Activated CD8-positive, alpha-beta memory T cell treated with anti-CD3 and anti-CD28 coated beads for 36 hours (primary cell): ENCODE data around the gene GDPD5. TPM values are rescaled to one million over a fixed set of nuclear protein-coding genes. Genes with fewer than 3 reads are reported as not detected.

Experiments used
- CTCF ChIA-PET: fragments of 350-600 bp; sonication (Branson Sonifier 250); formaldehyde crosslinking; loops from one replicate; lab custom pipeline; 2021; ENCODE audit warnings: antibody characterized with exemption; lab: Charles Lee
- POLR2A ChIA-PET: fragments of 350-600 bp; sonication (Branson Sonifier 250); formaldehyde crosslinking; loops from one replicate; lab custom pipeline; 2021; ENCODE audit warnings: antibody characterized with exemption; lab: Charles Lee
- total RNA-seq, 2 experiments: library from RNA; stranded (reverse); gene quantifications; one replicate each; pipeline ENCODE4 v1.2.3, GENCODE V29; 2021

The GDPD5 gene
- total RNA-seq, result 1 to 10 TPM; 7.2 to 7.3 TPM

GRCh38 chr11:75525433-75526191, at the start of gene GDPD5:
GDPD5 (minus strand) TSS chr11:75525941; CDS start chr11:75477735, 48,206 bp downstream.
- POLR2A ChIA-PET, result interaction anchor here (0.7 to 1.7 kb wide), 4 partner anchors 22 to 250 kb away, joined by 3 to 5 read pairs (median 3); partner anchors contain the start of gene SERPINH1

GRCh38 chr11:75574698-75575602, 49.2 kb upstream of the GDPD5 start:
- POLR2A ChIA-PET, result no interaction called here
- CTCF ChIA-PET, result interaction anchor here (1.2 kb wide), 1 partner anchor 27 kb away, joined by 3 read pairs; no protein-coding TSS in a partner anchor

More at GRCh38 chr11:75525433-75526191, at the start of gene GDPD5:
- CTCF ChIA-PET, result interaction anchor here (0.5 to 2.0 kb wide), 11 partner anchors 13 to 170 kb away, joined by 3 to 8 read pairs (median 4); no protein-coding TSS in a partner anchor

GRCh38 chr11:75572744-75573143, 47.0 kb upstream of the GDPD5 start:
- POLR2A ChIA-PET, result interaction anchor here (0.7 kb wide), 1 partner anchor 1095 kb away, joined by 3 read pairs; no protein-coding TSS in a partner anchor
- CTCF ChIA-PET, result interaction anchor here (0.8 kb wide), 2 partner anchors 11 to 26 kb away, joined by 3 read pairs; partner anchors contain the start of gene SERPINH1

DNA sequence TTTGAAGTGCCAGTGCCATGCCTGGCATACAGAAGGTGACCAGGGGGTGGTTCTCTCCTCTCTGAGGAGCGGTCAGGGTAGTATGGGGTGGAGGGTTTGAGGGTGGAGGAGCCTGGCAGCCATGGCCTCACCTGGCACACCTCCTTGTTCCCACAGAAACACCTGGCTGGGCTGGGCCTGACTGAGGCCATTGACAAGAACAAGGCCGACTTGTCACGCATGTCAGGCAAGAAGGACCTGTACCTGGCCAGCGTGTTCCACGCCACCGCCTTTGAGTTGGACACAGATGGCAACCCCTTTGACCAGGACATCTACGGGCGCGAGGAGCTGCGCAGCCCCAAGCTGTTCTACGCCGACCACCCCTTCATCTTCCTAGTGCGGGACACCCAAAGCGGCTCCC, 45.9 kb upstream of the GDPD5 start:
- ChIA-PET CTCF (no interaction called here), POLR2A (no interaction called here)

DNA sequence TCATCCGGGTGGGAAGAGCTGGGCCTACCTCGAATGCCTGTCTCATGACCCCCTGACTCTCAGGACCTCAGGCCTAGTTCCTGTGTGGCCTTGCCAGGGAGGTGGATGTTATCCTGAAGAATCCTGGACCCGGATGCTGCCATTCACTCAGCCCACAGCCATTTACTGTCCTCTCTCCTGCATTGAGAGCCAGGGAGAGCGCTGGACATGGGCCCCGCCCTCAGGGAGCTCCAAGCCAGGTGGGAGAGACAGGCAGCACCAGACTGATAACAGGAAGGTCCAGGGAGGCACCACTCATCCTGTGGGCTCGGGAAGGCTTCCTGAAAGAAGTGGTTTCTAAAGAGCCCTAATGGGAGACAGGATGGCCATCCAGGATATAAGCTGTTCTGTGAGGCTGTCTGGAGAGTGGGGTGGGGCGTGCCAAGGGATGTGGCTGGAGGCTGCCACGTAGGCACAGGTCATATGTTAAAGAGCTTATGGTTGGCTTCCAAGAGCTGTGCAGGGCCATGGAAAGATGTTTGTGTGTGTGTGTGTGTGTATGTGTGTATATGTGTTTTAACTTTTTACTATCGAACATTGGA, 44.9 kb upstream of the GDPD5 start:
- CTCF ChIA-PET, result interaction anchor here (1.7 kb wide), 1 partner anchor 8 kb away, joined by 3 read pairs; no protein-coding TSS in a partner anchor
- POLR2A ChIA-PET, result no interaction called here

- ChIA-PET CTCF (interaction anchor here (0.9 to 1.7 kb wide), 2 partner anchors 10 to 15 kb away, joined by 3 read pairs; no protein-coding TSS in a partner anchor), POLR2A (no interaction called here)
Measured at GRCh38 chr11:75568616-75569219, 43.0 kb upstream of the GDPD5 start.

- ChIA-PET CTCF (no interaction called here), POLR2A (no interaction called here)
Measured at GRCh38 chr11:75567971-75568370, 42.2 kb upstream of the GDPD5 start.

DNA sequence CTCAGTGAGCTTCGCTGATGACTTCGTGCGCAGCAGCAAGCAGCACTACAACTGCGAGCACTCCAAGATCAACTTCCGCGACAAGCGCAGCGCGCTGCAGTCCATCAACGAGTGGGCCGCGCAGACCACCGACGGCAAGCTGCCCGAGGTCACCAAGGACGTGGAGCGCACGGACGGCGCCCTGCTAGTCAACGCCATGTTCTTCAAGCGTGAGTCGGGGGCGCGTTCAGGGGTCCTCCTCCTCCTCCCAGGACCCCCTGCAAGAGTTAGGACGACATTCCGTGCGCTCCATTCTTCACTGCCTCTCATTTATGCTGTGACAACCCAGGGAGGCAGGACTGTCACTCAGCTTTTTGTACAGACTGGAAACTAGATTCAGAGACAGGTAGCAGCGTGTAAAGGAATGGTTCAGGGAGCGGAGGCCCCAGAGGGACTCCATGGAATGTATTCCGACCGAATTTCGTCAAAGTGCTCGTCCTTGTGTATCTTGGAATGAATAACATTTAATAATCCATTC, 41.1 kb upstream of the GDPD5 start:
- CTCF ChIA-PET, result interaction anchor here (0.9 kb wide), 1 partner anchor 179 kb away, joined by 3 read pairs; no protein-coding TSS in a partner anchor
- POLR2A ChIA-PET, result no interaction called here

DNA sequence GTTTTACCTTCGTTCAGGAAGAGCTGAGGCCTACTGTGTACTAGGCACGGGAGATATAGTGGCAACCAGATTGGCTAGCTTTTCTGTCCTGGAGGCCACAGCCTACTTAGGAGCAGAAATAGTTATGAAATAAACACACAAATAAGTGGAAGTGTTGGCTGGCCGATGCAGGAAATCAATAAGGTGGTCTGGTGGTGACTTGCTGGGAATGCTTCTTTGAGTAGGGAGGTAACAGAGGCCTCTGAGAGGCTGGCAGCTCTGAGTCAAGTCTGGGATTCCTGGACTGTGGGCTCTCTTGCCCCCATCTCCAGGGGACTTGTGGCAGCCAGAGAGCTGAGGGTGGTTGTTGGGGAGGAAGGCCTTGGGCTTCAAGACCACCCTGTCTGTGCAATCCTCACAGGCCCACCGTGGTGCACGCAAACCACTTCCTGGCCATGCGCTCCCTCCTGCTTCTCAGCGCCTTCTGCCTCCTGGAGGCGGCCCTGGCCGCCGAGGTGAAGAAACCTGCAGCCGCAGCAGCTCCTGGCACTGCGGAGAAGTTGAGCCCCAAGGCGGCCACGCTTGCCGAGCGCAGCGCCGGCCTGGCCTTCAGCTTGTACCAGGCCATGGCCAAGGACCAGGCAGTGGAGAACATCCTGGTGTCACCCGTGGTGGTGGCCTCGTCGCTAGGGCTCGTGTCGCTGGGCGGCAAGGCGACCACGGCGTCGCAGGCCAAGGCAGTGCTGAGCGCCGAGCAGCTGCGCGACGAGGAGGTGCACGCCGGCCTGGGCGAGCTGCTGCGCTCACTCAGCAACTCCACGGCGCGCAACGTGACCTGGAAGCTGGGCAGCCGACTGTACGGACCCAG, 40.4 kb upstream of the GDPD5 start:
- ChIA-PET POLR2A (interaction anchor here (0.5 kb wide), 1 partner anchor 30 kb away, joined by 3 read pairs; no protein-coding TSS in a partner anchor), CTCF (interaction anchor here (0.6 to 1.1 kb wide), 2 partner anchors 11 to 107 kb away, joined by 3 to 4 read pairs; no protein-coding TSS in a partner anchor)

DNA sequence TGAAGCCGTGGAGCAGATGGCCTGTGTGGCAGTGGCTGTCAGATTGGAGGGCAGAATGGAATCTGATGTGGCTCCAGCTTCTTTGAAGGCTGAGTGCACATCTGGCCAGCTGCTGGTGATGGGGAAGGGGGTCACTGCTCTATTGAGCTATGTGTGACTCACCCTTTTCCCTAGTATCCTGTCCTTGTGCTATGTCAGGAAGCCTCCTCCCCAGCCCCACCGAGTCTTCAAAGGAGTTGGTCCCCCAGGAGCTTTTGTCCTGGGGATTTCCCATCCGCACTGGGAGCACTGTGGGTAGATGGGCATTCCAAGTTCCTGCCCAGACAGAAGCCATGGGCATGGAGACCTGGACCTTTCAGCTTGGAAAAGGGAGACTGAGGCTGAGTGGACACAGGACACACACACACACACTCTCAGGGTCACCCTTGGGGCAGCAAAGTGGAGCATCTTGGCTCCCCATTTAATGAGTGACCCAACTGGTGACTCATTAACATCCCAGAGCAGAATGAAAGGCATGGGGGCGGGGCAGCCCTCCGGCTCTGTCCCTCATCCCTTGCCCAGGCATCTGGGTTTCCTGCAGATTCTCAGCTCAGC, 39.6 kb upstream of the GDPD5 start:
- ChIA-PET CTCF (interaction anchor here (1.1 kb wide), 1 partner anchor 11 kb away, joined by 4 read pairs; no protein-coding TSS in a partner anchor), POLR2A (interaction anchor here (0.5 kb wide), 1 partner anchor 31 kb away, joined by 3 read pairs; no protein-coding TSS in a partner anchor)

DNA sequence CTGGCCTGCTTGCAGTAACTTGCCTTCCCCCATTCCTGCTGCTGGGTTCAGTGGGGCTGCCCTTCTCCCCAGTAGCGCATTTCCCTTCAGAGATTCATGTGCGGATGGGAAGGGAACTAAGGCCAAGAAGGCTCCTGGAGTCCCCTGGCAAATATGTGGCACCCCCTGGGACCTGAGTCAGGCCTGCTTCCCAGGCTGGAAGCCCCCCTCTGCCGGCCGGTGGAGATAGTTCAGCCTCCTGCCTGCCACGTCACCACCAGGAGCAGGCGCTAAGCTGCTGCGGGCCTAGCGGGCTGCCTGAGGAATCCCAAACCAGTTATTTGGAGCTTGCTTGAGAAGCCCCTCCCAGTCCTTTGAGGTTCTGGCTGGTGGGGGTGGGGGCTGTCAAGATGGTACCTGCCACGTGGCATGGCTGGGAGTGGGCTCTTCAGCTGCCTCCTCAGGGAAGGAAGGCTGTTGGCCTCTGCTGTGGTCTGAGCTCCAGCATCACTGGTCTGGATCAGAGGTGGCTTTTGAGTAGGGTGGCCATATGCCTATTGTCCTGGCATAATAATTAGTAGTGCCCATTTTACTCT, 38.3 kb upstream of the GDPD5 start:
- ChIA-PET POLR2A (no interaction called here), CTCF (interaction anchor here (2.7 kb wide), 1 partner anchor 13 kb away, joined by 10 read pairs; no protein-coding TSS in a partner anchor)

DNA sequence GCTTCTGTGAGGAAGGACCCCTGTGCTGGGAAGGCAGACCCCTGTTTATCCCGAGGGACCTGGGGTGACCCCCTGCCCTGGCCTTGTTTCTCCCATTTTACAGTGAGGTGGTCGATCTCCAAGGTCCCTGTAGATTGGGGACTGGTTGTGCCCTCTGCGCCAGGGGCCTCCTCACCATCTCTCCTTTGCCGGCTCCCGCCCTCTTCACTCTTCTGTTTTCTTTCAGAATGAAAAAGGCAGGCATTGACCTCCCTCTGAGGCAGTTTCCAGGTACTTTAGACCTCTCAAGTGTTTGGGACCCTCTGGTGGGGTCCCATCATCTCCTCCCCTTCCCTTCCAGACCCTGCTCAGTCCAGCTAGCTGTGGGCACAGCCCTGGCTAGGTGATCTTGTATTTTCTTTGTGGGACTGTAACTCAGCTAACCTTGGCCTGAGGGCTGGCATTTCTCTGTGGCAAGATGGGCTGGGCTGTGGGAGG, 37.8 kb upstream of the GDPD5 start:
- ChIA-PET POLR2A (interaction anchor here (0.5 to 1.0 kb wide), 2 partner anchors 9 to 886 kb away, joined by 4 to 7 read pairs; no protein-coding TSS in a partner anchor), CTCF (interaction anchor here (2.7 kb wide), 1 partner anchor 13 kb away, joined by 10 read pairs; no protein-coding TSS in a partner anchor)

DNA sequence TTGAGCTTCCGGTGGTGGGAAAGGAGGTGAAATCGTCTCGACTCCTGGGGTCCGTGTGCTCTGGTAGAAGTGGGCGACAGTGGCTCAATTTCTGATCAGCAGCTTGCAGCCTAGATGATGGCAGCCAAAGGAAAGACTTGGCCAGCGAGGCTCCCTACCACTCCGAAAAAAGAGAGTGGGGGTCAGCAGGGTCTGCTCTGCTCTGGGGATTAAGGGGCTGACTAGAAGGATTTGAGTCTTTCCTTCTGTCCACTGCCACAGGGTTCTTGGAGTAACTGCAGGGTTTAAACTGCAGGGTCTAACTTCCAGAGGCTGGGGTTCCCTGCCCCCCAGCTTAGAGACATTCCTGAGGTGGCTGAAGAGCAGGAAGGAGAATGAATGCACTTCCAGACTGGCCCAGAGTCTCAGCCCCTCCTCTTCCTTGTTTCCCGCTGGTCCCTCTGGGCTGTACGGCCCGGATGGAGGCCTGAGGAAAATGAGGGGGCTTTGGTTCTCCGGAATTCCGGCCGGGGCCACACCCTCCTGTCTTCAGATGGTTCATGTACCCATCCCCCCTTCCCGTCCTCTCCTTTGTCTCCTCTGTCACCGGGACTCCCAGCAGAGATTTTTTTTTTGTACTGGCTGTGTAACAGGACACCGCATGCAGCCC, 37.2 kb upstream of the GDPD5 start:
- ChIA-PET CTCF (interaction anchor here (1.1 to 2.7 kb wide), 3 partner anchors 14 to 39 kb away, joined by 3 to 10 read pairs (median 3); no protein-coding TSS in a partner anchor), POLR2A (interaction anchor here (0.5 to 1.0 kb wide), 5 partner anchors 9 to 887 kb away, joined by 3 to 7 read pairs (median 4); no protein-coding TSS in a partner anchor)

GRCh38 chr11:75562048-75562835, 36.5 kb upstream of the GDPD5 start, which contains the start of gene SERPINH1:
SERPINH1 (plus strand) TSS chr11:75562253; CDS start chr11:75566350, 4,097 bp downstream.
- POLR2A ChIA-PET, result interaction anchor here (0.6 to 1.0 kb wide), 7 partner anchors 8 to 329 kb away, joined by 3 to 4 read pairs (median 3); partner anchors contain the start of gene GDPD5
- CTCF ChIA-PET, result interaction anchor here (0.7 to 2.7 kb wide), 5 partner anchors 10 to 117 kb away, joined by 3 to 10 read pairs (median 3); no protein-coding TSS in a partner anchor
